ENCODE data around the gene SORL1.

SORL1 gene

GRCh38 chr11:121611242-121611641 is 159.1 kb downstream of the SORL1 start:
- no peak for DNase-seq (ENCODE audit: low spot score)
- no peak for TF ChIP-seq CTCF (IDR thresholded peaks at IDR 0.05)
- Histone ChIP-seq H3K4me3 (no peak overlapping the region), H3K27ac (no peak overlapping the region)

GRCh38 chr11:121613724-121614123 is 161.6 kb downstream of the SORL1 start:
- no peak overlapping the region for H3K4me3 ChIP-seq
- DNase-seq (ENCODE audit: low spot score), result no peak
- no peak for TF ChIP-seq CTCF (IDR thresholded peaks at IDR 0.05)
- H3K27ac ChIP-seq, result no peak overlapping the region

- H3K4me3 ChIP-seq, result no peak overlapping the region
- TF ChIP-seq CTCF (IDR thresholded peaks at IDR 0.05), result no peak
- DNase-seq (ENCODE audit: low spot score), result no peak
- H3K27ac ChIP-seq, result no peak overlapping the region
These were observed 162.6 kb downstream of the SORL1 start for GRCh38 chr11:121614636-121615240.

GRCh38 chr11:121615501-121615900 is 163.4 kb downstream of the SORL1 start:
- H3K27ac ChIP-seq, result no peak overlapping the region
- no peak overlapping the region for H3K4me3 ChIP-seq
- TF ChIP-seq CTCF (IDR thresholded peaks at IDR 0.05), result no peak
- no peak for DNase-seq (ENCODE audit: low spot score)

- no peak for TF ChIP-seq CTCF (IDR thresholded peaks at IDR 0.05)
- Histone ChIP-seq H3K27ac (no peak overlapping the region), H3K4me3 (no peak overlapping the region)
- DNase-seq (ENCODE audit: low spot score), result no peak
These were observed 166.4 kb downstream of the SORL1 start for GRCh38 chr11:121618516-121618915.

- H3K27ac ChIP-seq, result no peak overlapping the region
- DNase-seq (ENCODE audit: low spot score), result no peak
- TF ChIP-seq CTCF (IDR thresholded peaks at IDR 0.05), result no peak
- H3K4me3 ChIP-seq, result no peak overlapping the region
These were observed 173.8 kb downstream of the SORL1 start for GRCh38 chr11:121625777-121626506.

GRCh38 chr11:121626507-121626875 is 174.4 kb downstream of the SORL1 start:
- TF ChIP-seq CTCF (IDR thresholded peaks at IDR 0.05), result no peak
- H3K4me3 ChIP-seq, result no peak overlapping the region
- H3K27ac ChIP-seq, result no peak overlapping the region
- DNase-seq (ENCODE audit: low spot score), result no peak
